ENCODE results near the gene DR1. TPM values are rescaled to one million over a fixed set of nuclear protein-coding genes. Genes with fewer than 3 reads are reported as not detected.

Gene DR1
- total and polyA plus RNA-seq, 10 of the 15 experiments (the other 5 are each of a cell fraction or from before 2014, with no cell fraction given): 7.4 to 56.1 (median 35.4) TPM

- Histone ChIP-seq H3K9ac (ENCODE audit: control insufficient read depth, insufficient read depth, low read length) (no peak overlapping the region), H3K36me3 (ENCODE audit: control insufficient read depth in 2 of 2, insufficient read depth in 2 of 2, low read length in 1 of 2) (no peaks in the 10 kb centered on the region; a peak in 1 of 4 replicates), H3K4me2 (ENCODE audit: control insufficient read depth, insufficient read depth) (no peak overlapping the region), H4K20me1 (ENCODE audit: control insufficient read depth, insufficient read depth) (no peaks in the 10 kb centered on the region), H3K79me2 (ENCODE audit: control insufficient read depth, insufficient read depth, low read length) (no peaks in the 10 kb centered on the region), H3K27ac (ENCODE audit: control insufficient read depth, insufficient read depth) (no peak overlapping the region), H2AFZ (ENCODE audit: control insufficient read depth, low read depth, low read length) (no peak overlapping the region), H3K4me1 (ENCODE audit: control insufficient read depth, insufficient read depth, low read length) (no peaks in the 10 kb centered on the region), H3K9me3 (replicated peaks; ENCODE audit: control insufficient read depth, insufficient read depth, low read length) (no peaks in the 10 kb centered on the region), H3K4me3 (no peak overlapping the region), H3K27me3 (replicated peaks in 1 of 2; ENCODE audit: control insufficient read depth in 2 of 2, insufficient read depth in 2 of 2, low read length in 1 of 2) (no peaks in the 10 kb centered on the region)
- no TSS peak for BruUV-seq (replicated peaks)
- ChIA-PET CTCF (interaction anchor here (1.2 to 1.9 kb wide), 2 partner anchors 45 to 65 kb away, joined by 3 to 7 read pairs; no protein-coding TSS in a partner anchor), POLR2A (no interaction called here), RAD21 (ENCODE audit: unreplicated experiment) (no interaction called here), SMC1A (ENCODE audit: uncharacterized antibody, unreplicated experiment) (interaction anchor here (0.9 to 1.8 kb wide), 4 partner anchors 9 to 65 kb away, joined by 3 to 5 read pairs (median 4); no protein-coding TSS in a partner anchor)
- ATAC-seq: no peak
- 91% methylated on average over 1 of the region's 1 CpG for WGBS (ENCODE audit: insufficient coverage, insufficient replicate concordance, low lambda C conversion rate, missing lambda C conversion rate)
- in situ Hi-C loops (cut with MboI): no loop called here
- DNase-seq (ENCODE audit: low read depth, low spot score): no peak
- FAIRE-seq: no peak
- intact Hi-C loops (cut with micrococcal nuclease; ENCODE audit: unreplicated experiment): no loop called here
- no peak for TF ChIP-seq KAT2A (conservative IDR thresholded peaks at IDR 0.05; ENCODE audit: control insufficient read depth, low read depth, low read length)
- TF ChIP-seq SUZ12 (IDR thresholded peaks at IDR 0.05; ENCODE audit: unreplicated experiment): no peak
- no peak for TF ChIP-seq FOS (IDR thresholded peaks at IDR 0.05; ENCODE audit: borderline replicate concordance, extremely low read depth, insufficient read length)
- no peak for TF ChIP-seq NKRF (conservative IDR thresholded peaks at IDR 0.05)
- TF ChIP-seq BMI1 (IDR thresholded peaks at IDR 0.05; ENCODE audit: borderline replicate concordance): no peak
- TF ChIP-seq SMC3 (IDR thresholded peaks at IDR 0.05; ENCODE audit: borderline replicate concordance, low read length): no peak
- TF ChIP-seq ATF7 (IDR thresholded peaks at IDR 0.05; ENCODE audit: low read depth): no peak
- TF ChIP-seq USF2 (IDR thresholded peaks at IDR 0.05; ENCODE audit: borderline replicate concordance, low read depth, low read length): no peak
- TF ChIP-seq SUPT20H (IDR thresholded peaks at IDR 0.05; ENCODE audit: borderline replicate concordance, control insufficient read depth, low read depth, low read length): no peak
- TF ChIP-seq SMAD5 (IDR thresholded peaks at IDR 0.05; ENCODE audit: low read depth): no peak
- no peak for TF ChIP-seq POU2F2 (IDR thresholded peaks at IDR 0.05; ENCODE audit: borderline replicate concordance, low read depth, low read length)
- TF ChIP-seq NFXL1 (IDR thresholded peaks at IDR 0.05; ENCODE audit: borderline replicate concordance): no peak
- TF ChIP-seq TCF7 (IDR thresholded peaks at IDR 0.05; ENCODE audit: borderline replicate concordance): no peak
- no peak for TF ChIP-seq PKNOX1 (IDR thresholded peaks at IDR 0.05)
- no peak for TF ChIP-seq NR2C1 (IDR thresholded peaks at IDR 0.05)
- no peak for TF ChIP-seq RELB (IDR thresholded peaks at IDR 0.05; ENCODE audit: low read depth)
- no peak for TF ChIP-seq CTCF (IDR thresholded peaks at IDR 0.05 in 2 of 3, conservative IDR thresholded peaks at IDR 0.05 in 1 of 3; ENCODE audit: control insufficient read depth in 2 of 3, extremely low read depth in 1 of 3, insufficient read depth in 1 of 3, low read depth in 3 of 3, low read length in 3 of 3)
Observed at GRCh38 chr1:93369734-93370133, 24.0 kb downstream of the DR1 start.

All from GM12878 (cell line).